GM15510 (cell line): ENCODE data around the gene PARP3.
A peak's percentile ranks its signal among the peaks of the same experiment; 100 is the strongest.

Source experiments
- POLR2A ChIP-seq: IDR thresholded peaks from 3 replicates; pipeline ENCODE4 v1.6.1; 2011; ENCODE audit warnings: borderline replicate concordance; ENCODE audit not compliant: insufficient read length; ENCODE audit errors: extremely low read depth

The PARP3 gene

DNA sequence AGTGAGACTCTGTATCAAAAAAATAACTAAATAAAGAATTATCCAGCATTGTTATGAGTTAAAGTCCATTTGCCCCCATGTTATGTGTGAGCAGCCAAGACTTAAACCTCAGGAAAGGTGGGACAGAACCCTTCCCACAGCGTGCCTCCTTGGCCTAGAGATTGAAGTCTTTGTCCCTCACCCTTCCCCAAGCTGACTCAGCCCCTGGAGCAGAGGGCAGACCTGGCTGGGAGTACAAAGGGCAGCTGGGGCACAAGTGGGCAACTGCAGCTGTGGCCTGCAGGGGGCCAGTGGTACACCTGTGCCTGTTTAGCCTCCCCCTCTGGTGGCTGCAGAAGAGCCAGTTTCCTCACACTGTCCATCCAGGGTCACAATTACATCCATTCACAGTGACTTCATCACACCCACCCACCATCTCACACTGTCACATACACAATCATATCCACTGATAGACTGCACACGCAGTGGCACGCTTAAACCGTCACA is 40.2 kb downstream of the PARP3 start:
- no peak for TF ChIP-seq POLR2A

DNA sequence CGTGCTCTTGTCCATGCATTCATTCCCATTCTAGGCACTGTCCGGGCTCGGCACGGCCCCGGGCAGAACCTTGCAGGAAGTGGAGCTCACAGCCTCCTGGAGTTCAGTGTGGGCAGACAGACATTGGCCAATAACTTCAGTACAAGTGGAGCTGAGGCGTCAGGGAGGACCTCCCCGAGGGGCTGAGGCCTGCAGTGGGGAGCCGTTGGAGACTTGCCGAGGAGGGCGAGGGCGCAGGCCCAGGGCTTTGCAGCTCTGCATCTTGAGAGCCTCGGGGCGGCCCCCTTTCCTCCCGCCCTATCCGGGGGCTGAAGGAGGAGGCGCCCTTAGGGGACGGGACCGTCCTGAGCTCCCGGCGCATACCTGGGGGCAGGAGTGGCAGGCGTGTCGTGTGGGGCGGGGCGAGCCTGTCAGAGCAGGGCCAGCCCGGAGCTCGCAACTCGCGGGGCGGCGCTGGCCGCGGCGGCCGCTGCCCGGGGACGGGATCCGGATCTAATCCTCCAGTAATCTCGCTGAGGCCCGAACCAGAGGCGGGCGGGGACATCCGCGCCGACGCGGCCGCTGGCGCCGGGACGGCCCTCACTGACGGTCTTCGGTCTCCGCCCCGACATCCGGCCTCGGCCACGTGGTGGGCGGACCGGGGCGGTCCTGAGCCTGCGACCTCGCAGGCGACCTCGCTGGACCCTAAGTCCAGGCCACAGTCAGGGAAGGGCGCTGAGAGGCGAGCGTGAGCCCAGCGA is 40.8 kb downstream of the PARP3 start, which contains the start of gene ACY1:
ACY1 (plus strand) TSS at position 698 of the 740 bp plus-strand sequence. CDS start 530 bp downstream, outside the sequence.
- peak; percentile 80 for TF ChIP-seq POLR2A

DNA sequence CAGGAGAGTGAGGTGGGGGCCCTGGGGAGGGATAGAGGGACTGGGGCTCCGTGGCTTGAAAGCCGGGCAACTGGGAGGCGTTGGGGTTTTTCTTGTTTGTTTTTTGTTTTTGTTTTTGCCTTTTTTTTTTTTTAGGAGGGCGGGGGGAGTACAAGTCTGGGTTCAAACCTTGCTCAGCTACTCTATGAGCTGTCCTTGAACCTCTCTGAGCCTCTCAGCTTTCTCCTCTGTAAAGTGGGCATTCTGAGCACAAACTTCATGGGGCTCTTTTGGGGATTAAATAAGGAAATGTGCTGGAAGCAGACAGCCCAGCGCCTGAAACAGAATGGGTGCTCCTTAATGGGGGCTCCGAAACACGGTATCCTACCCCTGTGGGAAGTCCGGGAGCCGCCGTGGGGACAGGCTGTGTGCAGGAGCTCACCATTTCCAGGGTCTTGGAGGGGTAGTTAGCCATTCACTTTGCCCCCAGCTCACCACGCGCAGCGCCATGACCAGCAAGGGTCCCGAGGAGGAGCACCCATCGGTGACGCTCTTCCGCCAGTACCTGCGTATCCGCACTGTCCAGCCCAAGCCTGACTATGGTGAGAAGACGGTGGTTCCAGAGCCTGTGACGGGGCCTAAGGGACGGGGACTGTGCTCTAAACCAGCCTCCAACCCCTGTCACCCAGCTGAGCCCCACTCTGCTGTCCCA is 41.6 kb downstream of the PARP3 start:
- no peak for TF ChIP-seq POLR2A

DNA sequence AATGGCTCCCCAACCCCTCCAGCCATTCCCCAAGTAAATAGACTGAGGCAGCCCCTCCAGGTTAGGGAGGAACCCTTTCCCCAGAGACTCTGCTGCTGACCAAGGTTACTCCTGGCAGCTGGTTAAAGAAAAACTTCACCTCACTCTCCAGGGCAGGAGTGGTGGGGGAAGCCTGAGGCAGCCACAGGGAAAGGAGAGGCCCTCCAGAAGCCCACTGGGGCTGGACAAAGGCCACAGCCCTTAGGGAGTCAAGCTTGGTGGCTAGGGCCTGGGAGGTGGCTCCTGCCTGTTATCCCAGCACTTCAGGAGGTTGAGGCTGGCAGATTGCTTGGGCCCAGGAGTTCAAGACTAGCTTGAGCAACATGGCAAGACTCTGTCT is 42.1 kb downstream of the PARP3 start:
- TF ChIP-seq POLR2A, result no peak

DNA sequence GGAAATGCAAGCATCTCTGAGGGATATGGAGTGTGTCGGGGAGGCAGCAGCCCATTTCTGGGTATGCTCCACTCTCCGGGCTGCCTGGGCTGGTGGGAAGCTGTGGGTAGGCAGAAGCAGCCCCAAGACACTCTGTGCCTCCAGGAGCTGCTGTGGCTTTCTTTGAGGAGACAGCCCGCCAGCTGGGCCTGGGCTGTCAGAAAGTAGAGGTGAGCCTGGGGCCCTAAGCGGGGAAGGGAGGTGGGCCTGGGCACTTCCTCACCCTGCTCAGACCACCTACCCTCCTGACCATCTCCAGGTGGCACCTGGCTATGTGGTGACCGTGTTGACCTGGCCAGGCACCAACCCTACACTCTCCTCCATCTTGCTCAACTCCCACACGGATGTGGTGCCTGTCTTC is 42.9 kb downstream of the PARP3 start:
- no peak for TF ChIP-seq POLR2A

DNA sequence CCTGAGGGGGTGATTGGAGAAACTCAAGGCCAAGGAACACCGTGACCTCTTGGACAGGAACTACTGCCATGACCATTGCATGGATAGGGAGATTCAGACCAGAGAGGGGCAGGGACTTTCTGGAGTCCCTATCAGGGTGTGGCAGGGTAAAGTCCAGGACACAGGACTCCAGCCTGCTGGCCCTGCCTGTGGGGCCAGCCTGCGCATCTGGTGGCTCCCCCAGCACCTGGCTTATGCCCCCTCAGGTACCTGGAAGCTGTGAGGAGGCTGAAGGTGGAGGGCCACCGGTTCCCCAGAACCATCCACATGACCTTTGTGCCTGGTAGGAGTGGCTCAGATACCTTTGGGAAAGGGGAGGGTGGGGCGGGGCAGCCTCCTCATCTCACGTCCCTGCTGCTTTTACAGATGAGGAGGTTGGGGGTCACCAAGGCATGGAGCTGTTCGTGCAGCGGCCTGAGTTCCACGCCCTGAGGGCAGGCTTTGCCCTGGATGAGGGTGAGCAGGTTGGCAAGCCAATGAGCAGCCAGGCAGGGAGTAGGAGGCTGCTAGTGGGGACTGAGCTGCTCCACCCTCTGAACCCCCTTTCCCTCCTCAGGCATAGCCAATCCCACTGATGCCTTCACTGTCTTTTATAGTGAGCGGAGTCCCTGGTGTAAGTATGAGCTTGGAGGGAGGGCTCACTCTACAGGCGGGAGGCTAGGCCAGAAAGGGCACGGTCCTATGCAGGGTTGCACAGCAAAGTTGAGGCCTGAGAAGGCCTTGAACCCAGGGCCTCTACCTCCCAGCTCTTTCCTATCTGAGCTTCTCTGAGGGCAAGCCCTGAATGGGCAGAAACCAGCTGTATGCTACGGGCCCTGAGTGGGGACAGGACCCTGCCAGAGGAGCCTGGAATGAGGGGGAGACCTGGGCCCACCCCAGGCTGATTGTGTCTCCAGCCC is 44.1 kb downstream of the PARP3 start:
- TF ChIP-seq POLR2A, result no peak

DNA sequence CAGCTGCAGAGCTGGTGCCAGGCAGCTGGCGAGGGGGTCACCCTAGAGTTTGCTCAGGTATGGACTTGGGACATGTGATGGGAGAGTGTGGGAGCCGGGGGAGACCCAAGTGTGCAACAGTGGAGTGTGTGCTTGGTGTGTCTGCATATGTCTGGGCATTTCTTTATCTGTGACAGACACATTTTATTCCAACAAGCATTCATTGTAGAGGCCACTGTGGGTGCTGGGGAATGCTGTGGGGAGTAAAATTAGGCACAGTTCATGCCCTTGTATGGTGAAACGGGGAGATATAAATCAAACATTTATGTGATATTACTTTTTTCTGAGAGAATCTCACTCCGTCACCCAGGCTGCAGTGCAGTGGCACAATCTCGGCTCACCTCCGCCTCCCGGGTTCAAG is 45.4 kb downstream of the PARP3 start:
- no peak for TF ChIP-seq POLR2A

DNA sequence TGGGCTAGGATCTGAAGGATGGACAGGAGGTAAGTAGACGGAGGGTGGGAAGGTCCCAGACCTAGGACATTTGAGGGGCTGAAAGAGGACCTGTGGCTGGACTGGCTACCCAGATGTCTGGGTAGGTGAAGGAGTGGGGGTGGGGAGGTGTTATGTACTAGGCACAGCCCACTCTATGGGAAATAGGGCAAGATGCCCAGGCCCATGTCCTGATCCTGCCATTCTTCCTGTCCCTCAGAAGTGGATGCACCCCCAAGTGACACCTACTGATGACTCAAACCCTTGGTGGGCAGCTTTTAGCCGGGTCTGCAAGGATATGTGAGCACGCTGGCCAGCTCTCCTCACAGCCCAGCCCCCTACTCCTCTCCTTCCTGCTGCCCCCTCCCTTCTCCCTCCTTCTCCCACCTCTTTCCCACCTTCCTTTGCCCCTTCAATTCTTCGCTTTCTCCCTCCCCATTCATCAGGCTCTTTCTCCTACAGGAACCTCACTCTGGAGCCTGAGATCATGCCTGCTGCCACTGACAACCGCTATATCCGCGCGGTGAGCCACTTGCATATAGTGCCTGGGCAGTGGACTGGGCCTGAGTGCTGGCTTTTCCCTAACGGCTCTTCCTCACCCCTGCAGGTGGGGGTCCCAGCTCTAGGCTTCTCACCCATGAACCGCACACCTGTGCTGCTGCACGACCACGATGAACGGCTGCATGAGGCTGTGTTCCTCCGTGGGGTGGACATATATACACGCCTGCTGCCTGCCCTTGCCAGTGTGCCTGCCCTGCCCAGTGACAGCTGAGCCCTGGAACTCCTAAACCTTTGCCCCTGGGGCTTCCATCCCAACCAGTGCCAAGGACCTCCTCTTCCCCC is 46.4 kb downstream of the PARP3 start:
- no peak for TF ChIP-seq POLR2A

DNA sequence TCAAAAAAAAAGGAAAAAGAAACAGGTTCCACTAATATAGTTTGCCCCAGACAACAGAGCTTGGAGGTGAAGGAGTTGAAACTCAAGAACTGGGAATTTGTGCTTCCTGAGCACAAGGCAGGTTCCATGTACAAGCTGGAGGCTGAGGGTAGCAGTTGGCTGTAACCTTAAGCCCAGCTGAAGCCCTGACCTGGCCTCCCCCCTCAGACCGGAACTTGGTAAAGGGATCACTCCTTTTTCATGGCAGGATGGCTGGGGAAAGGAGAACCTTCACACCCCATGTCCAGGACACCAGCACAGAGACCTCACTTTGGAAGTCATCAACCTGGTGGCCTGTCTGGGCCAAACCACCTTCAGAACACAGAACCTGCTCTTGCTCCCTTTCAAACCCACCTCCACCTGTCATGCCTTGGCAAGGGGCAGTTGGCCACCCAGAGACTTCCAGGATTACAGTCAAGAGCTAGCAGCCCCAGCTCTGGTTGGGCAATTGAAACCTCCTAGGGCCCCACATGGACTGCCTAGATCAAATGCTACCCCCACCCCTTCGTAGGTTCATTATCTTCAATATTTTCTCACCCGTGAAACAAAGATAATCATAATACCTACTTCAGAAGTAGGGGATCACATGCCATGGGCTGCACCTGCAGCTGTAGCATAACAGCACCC is 50.0 kb downstream of the PARP3 start:
- no peak for TF ChIP-seq POLR2A

DNA sequence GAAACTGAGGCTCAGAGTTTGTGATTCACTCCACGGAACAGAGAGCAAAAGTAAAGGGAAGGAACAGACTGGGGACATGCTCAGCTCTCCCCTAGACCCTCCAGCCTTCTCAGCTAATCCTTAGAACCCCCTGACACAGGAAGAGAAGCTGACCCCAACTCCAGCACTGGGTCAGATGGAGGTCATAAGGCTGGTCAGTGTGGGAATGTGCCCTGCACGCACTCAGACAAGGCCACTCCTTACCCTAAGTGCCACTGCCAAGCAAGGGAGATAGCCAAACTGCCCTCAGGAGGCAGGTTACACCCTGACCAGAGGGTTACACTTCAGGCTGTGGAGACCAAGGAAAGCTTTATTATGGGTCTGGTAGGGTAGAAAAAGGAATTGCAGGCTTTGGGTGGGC is 52.4 kb downstream of the PARP3 start:
- TF ChIP-seq POLR2A, result no peak

DNA sequence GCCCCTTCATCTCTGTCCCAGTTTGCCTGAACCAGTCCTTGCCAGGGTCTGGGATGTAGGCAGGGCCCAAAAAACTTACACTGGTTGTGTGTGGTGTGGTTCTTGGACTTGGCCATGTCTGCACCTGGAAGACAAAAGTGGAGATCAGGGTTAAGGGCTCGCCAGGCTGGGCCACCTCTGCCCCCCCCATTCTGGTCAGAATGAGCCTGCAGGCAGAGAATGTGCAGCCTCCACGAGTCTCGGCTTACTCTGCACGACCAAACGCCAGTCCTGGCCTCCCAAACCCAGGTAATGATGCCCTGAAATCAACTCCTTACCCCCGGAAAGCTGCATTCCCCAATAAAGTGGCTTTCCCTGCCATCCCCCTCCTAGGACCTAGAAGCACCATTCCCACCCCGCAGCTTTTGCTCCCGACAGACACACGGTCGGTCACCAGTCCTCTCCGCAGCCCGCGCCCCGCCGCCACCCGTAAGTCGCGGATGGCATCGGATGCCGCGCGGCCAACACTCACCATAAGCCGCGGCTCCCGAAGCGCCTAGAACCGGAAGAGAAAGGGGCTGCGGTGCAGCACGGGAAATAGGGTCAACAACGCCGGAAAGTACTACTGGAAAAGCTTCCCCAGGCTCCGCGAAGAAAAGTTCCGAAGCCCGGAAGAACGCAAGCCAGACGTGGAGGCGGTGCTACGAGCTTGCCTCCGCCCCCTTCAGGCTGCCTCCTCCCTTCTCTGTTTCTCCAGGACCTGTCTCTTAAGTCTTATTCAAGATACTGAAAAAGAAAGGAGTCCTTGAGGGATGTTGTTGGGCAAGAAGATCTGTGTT is 53.4 kb downstream of the PARP3 start, which contains the start of gene RPL29:
RPL29 (minus strand) TSS at position 550 of the 818 bp plus-strand sequence; CDS start at position 116, 434 bp downstream.
- TF ChIP-seq POLR2A, result peak; percentile 97

DNA sequence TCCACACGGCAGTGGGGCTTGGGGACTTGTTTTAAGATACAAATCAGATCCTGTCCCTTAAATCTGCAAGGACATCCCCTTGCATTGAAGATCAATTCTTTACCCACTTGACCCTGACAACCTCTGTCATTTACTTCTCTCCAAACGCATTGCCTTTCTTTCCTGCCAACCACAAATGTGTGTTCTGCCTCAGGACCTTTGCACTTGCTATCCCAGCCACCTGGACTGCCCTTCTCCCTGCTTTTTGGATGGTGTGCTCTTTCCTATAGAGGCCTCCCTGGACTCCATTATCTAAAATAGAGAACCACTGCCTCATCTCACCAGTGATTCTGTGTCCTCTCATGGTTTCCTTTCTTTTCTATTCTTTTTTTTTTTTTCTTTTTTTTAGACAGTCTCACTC is 55.0 kb downstream of the PARP3 start:
- TF ChIP-seq POLR2A, result no peak
